WTC11 (cell line): ENCODE measurements around the gene C1R. TPM values are rescaled to one million over a fixed set of nuclear protein-coding genes. Genes with fewer than 3 reads are reported as not detected.
"Not testable (repeated sequence)": the region's sequence is repeated elsewhere in the genome, so short reads cannot be mapped to it uniquely, and the experiment has no call there.

ENCODE experiments used
- ATAC-seq: fragments of 200-7000 bp; cut with Tn5 transposase; 2 replicates; pipeline ENCODE4 v1.10.0; 2021; ENCODE audit warnings: mild to moderate bottlenecking, moderate library complexity
- CTCF ChIA-PET: fragments of 300-600 bp; sonication (Branson Sonifier 250); formaldehyde crosslinking; loops from one replicate; lab custom pipeline; 2021; ENCODE audit warnings: antibody characterized with exemption; lab: Charles Lee
- POLR2A ChIA-PET: fragments of 350-600 bp; sonication (Branson Sonifier 250); formaldehyde crosslinking; loops from one replicate; lab custom pipeline; 2021; ENCODE audit warnings: antibody characterized with exemption; lab: Charles Lee
- DNase-seq: peaks from one replicate; pipeline ENCODE4 v3.0.0; 2021; ENCODE audit warnings: low spot score
- H3K27ac Mint-ChIP-seq: 2 replicates; pipeline ENCODE4 v1.8.0; 2021; ENCODE audit warnings: mixed read lengths
- H3K27me3 Mint-ChIP-seq: 2 replicates; pipeline ENCODE4 v1.8.0; 2021; ENCODE audit warnings: low read depth, mild to moderate bottlenecking, moderate library complexity, mixed read lengths
- H3K36me3 Mint-ChIP-seq: 2 replicates; pipeline ENCODE4 v1.8.0; 2021; ENCODE audit warnings: mixed read lengths
- H3K4me1 Mint-ChIP-seq: 2 replicates; pipeline ENCODE4 v1.8.0; 2022; ENCODE audit warnings: mixed read lengths
- H3K4me3 Mint-ChIP-seq: 2 replicates; pipeline ENCODE4 v1.8.0; 2021; ENCODE audit warnings: mild to moderate bottlenecking, moderate library complexity, mixed read lengths
- H3K9me3 Mint-ChIP-seq: 2 replicates; pipeline ENCODE4 v1.8.0; 2021; ENCODE audit warnings: mixed read lengths
- ATF2 ChIP-seq: sonication (generic); formaldehyde crosslinking; IDR thresholded peaks from 2 replicates; pipeline ENCODE4 v1.8.1; 2022; ENCODE audit warnings: low read depth, missing genetic modification reagents, borderline replicate concordance
- CBFB ChIP-seq: sonication (generic); formaldehyde crosslinking; IDR thresholded peaks from 2 replicates; pipeline ENCODE4 v1.8.1; 2022; ENCODE audit warnings: mild to moderate bottlenecking, low read depth, missing genetic modification reagents
- FOXJ3 ChIP-seq: sonication (generic); formaldehyde crosslinking; IDR thresholded peaks from 2 replicates; pipeline ENCODE4 v1.9.0; 2021; ENCODE audit warnings: missing genetic modification reagents, mild to moderate bottlenecking, borderline replicate concordance
- GTF2I ChIP-seq: fragments of 250-450 bp; sonication (Bioruptor Pico); conservative IDR thresholded peaks from 2 replicates; pipeline ENCODE4 v1.4.0; 2021; ENCODE audit warnings: mild to moderate bottlenecking
- IRF1 ChIP-seq: sonication (generic); formaldehyde crosslinking; IDR thresholded peaks from 2 replicates; pipeline ENCODE4 v1.8.0; 2023; ENCODE audit warnings: missing genetic modification reagents
- JUN ChIP-seq: sonication (generic); formaldehyde crosslinking; IDR thresholded peaks from 2 replicates; pipeline ENCODE4 v1.8.0; 2023; ENCODE audit warnings: mild to moderate bottlenecking, missing genetic modification reagents
- SMAD4 ChIP-seq: sonication (generic); formaldehyde crosslinking; IDR thresholded peaks from 2 replicates; pipeline ENCODE4 v1.8.0; 2022; ENCODE audit warnings: mild to moderate bottlenecking, missing genetic modification reagents
- STAT6 ChIP-seq: sonication (generic); formaldehyde crosslinking; conservative IDR thresholded peaks from 2 replicates; pipeline ENCODE4 v1.8.1; 2023; ENCODE audit warnings: mild to moderate bottlenecking, low read depth, missing genetic modification reagents, moderate library complexity
- TEAD1 ChIP-seq: sonication (generic); formaldehyde crosslinking; IDR thresholded peaks from 2 replicates; pipeline ENCODE4 v1.8.0; 2022; ENCODE audit warnings: mild to moderate bottlenecking, missing genetic modification reagents
- TEAD4 ChIP-seq: sonication (generic); formaldehyde crosslinking; IDR thresholded peaks from 2 replicates; pipeline ENCODE4 v1.8.0; 2022; ENCODE audit warnings: mild to moderate bottlenecking, missing genetic modification reagents
- ZNF416 ChIP-seq: fragments of 250-450 bp; sonication (Bioruptor Pico); IDR thresholded peaks from 2 replicates; pipeline ENCODE4 v1.9.0; 2021; ENCODE audit warnings: mild to moderate bottlenecking, inconsistent platforms
- total RNA-seq: library from RNA; stranded (reverse); gene quantifications from 3 replicates; pipeline ENCODE4 v1.2.3, GENCODE V29; 2021
- TF ChIP-seq, protein P1 (sequence below): sonication (generic); formaldehyde crosslinking; IDR thresholded peaks from 2 replicates; pipeline ENCODE4 v1.8.0; 2022; ENCODE audit warnings: mild to moderate bottlenecking, missing genetic modification reagents
- TF ChIP-seq, protein P2 (sequence below): sonication (generic); formaldehyde crosslinking; IDR thresholded peaks from 2 replicates; pipeline ENCODE4 v1.8.1; 2023; ENCODE audit warnings: mild to moderate bottlenecking, moderate library complexity, missing genetic modification reagents
- TF ChIP-seq, protein P3 (sequence below): sonication (generic); formaldehyde crosslinking; conservative IDR thresholded peaks from 2 replicates; pipeline ENCODE4 v1.8.1; 2022; ENCODE audit warnings: mild to moderate bottlenecking, missing genetic modification reagents
- TF ChIP-seq, protein P4 (sequence below): fragments of 250-450 bp; sonication (Bioruptor Pico); IDR thresholded peaks from 2 replicates; pipeline ENCODE4 v1.9.0; 2021; ENCODE audit warnings: moderate library complexity, mild to moderate bottlenecking, inconsistent platforms, borderline replicate concordance

The C1R gene
- total RNA-seq, 1 experiment from 2014 or later, result 8.4 TPM

GRCh38 chr12:7038591-7038990, 53.7 kb downstream of the C1R start (continued):
- TF ChIP-seq IRF1 (CRISPR knock-in tag) (no peak), JUN (no peak), ATF2 (CRISPR knock-in tag) (no peak), CBFB (CRISPR knock-in tag) (no peak)

GRCh38 chr12:7037411-7037810, 54.8 kb downstream of the C1R start:
- H3K4me3 Mint-ChIP-seq, H3K27me3 Mint-ChIP-seq, POLR2A ChIA-PET, ATAC-seq, H3K36me3 Mint-ChIP-seq, H3K27ac Mint-ChIP-seq, DNase-seq: not testable (repeated sequence)
- CTCF ChIA-PET, result interaction anchor here (1.2 kb wide), 1 partner anchor 72 kb away, joined by 5 read pairs; the partner anchor contains the start of gene C1RL
- peaks cover 13% of the 10 kb centered on the region for H3K9me3 Mint-ChIP-seq
- H3K4me1 Mint-ChIP-seq, result peaks cover 29% of the 10 kb centered on the region

- H3K36me3 Mint-ChIP-seq, result 0 out of 2 replicates have a peak, but pooled peaks cover 5% of the 10 kb centered on the region
Measured at GRCh38 chr12:7035463-7035862, 56.8 kb downstream of the C1R start.

DNA sequence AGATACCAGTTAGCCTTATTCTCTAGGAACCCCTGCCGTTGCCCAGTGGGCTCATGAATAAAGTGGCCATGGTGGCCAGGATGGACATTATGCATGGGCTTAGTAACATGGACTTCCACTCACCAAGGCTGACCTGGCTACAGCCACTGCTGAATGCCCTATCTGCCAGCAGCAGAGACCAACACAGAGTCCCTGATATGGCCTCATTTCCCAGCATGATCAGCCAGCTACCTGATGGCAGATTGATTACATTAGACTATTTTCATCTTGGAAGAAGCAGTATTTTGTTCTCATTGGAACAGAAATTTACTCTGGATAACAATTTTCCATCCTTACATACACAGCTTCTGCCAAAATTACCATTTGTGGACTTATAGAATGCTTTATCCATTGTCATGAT, 57.8 kb downstream of the C1R start:
- Mint-ChIP-seq H3K4me1 (peaks cover 21% of the 10 kb centered on the region), H3K27me3 (no peaks in the 10 kb centered on the region; the same call in 1 of the 2 replicates)
- TF ChIP-seq GTF2I (no peak), SMAD4 (CRISPR knock-in tag) (no peak), TEAD1 (CRISPR knock-in tag) (no peak), ZNF416 (CRISPR knock-in tag) (no peak), FOXJ3 (no peak)
- TF ChIP-seq, protein P1, sequence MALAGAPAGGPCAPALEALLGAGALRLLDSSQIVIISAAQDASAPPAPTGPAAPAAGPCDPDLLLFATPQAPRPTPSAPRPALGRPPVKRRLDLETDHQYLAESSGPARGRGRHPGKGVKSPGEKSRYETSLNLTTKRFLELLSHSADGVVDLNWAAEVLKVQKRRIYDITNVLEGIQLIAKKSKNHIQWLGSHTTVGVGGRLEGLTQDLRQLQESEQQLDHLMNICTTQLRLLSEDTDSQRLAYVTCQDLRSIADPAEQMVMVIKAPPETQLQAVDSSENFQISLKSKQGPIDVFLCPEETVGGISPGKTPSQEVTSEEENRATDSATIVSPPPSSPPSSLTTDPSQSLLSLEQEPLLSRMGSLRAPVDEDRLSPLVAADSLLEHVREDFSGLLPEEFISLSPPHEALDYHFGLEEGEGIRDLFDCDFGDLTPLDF, result no peak
- TF ChIP-seq, protein P2, sequence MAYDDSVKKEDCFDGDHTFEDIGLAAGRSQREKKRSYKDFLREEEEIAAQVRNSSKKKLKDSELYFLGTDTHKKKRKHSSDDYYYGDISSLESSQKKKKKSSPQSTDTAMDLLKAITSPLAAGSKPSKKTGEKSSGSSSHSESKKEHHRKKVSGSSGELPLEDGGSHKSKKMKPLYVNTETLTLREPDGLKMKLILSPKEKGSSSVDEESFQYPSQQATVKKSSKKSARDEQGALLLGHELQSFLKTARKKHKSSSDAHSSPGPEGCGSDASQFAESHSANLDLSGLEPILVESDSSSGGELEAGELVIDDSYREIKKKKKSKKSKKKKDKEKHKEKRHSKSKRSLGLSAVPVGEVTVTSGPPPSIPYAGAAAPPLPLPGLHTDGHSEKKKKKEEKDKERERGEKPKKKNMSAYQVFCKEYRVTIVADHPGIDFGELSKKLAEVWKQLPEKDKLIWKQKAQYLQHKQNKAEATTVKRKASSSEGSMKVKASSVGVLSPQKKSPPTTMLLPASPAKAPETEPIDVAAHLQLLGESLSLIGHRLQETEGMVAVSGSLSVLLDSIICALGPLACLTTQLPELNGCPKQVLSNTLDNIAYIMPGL (CRISPR knock-in tag), result no peak
- TF ChIP-seq, protein P3, sequence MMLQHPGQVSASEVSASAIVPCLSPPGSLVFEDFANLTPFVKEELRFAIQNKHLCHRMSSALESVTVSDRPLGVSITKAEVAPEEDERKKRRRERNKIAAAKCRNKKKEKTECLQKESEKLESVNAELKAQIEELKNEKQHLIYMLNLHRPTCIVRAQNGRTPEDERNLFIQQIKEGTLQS, result no peak
- TF ChIP-seq, protein P4, sequence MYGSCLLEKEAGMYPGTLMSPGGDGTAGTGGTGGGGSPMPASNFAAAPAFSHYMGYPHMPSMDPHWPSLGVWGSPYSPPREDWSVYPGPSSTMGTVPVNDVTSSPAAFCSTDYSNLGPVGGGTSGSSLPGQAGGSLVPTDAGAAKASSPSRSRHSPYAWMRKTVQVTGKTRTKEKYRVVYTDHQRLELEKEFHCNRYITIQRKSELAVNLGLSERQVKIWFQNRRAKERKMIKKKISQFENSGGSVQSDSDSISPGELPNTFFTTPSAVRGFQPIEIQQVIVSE, result no peak

More at GRCh38 chr12:7035463-7035862, 56.8 kb downstream of the C1R start:
- Mint-ChIP-seq H3K27ac (no peak overlapping the region), H3K4me1 (peaks cover 22% of the 10 kb centered on the region), H3K9me3 (peaks cover 15% of the 10 kb centered on the region), H3K4me3 (no peak overlapping the region), H3K27me3 (no peaks in the 10 kb centered on the region; the same call in 1 of the 2 replicates)
- DNase-seq (no peak), ATAC-seq (no peak)
- ChIA-PET CTCF (no interaction called here), POLR2A (no interaction called here)
- TF ChIP-seq TEAD4 (CRISPR knock-in tag), result no peak
- TF ChIP-seq, protein P2 (CRISPR knock-in tag), result no peak
- no peak for TF ChIP-seq STAT6 (CRISPR knock-in tag)

More for the DNA sequence above, 57.8 kb downstream of the C1R start:
- ATAC-seq (no peak), DNase-seq (no peak)
- Mint-ChIP-seq H3K4me3 (no peak overlapping the region), H3K27ac (no peak overlapping the region), H3K36me3 (0 out of 2 replicates have a peak, but pooled peaks cover 5% of the 10 kb centered on the region), H3K9me3 (peaks cover 15% of the 10 kb centered on the region)
- POLR2A ChIA-PET, result no interaction called here
- CTCF ChIA-PET, result interaction anchor here (2.2 kb wide), 1 partner anchor 74 kb away, joined by 7 read pairs; the partner anchor contains the start of gene C1RL
